BJ (cell line): ENCODE measurements around the gene LRIG1. TPM values are rescaled to one million over a fixed set of nuclear protein-coding genes. Genes with fewer than 3 reads are reported as not detected.

Experiments
- CTCF ChIA-PET: fragments of 350-600 bp; formaldehyde crosslinking; extraction: SDS; loops from one replicate; lab custom pipeline; 2021; ENCODE audit warnings: antibody characterized with exemption, inconsistent platforms; lab: Yijun Ruan, JAX
- POLR2A ChIA-PET: fragments of 300-600 bp; sonication (Branson Sonifier 250); formaldehyde crosslinking; extraction: SDS; loops from one replicate; lab custom pipeline; 2021; ENCODE audit warnings: antibody characterized with exemption; lab: Charles Lee
- DNase-seq: peaks from one replicate; pipeline ENCODE4 v3.0.0-alpha.2; 2011; ENCODE audit warnings: low read depth
- H3K27me3 ChIP-seq: 2 replicates; pipeline ENCODE4 v1.6.0; 2011; ENCODE audit warnings: low read length; ENCODE audit not compliant: control insufficient read depth, insufficient read depth
- H3K36me3 ChIP-seq: 2 replicates; pipeline ENCODE4 v1.5.1; 2011; ENCODE audit warnings: low read length; ENCODE audit not compliant: control insufficient read depth, insufficient read depth
- H3K4me3 ChIP-seq: 2 replicates; pipeline ENCODE4 v1.5.1; 2011; ENCODE audit warnings: low read depth, mild to moderate bottlenecking, control low read depth, low read length
- polyA plus RNA-seq: library from polyadenylated mRNA; depleted of rRNA; stranded (reverse); fragments of >200 nt; gene quantifications from 2 replicates; pipeline ENCODE4 v1.2.3, GENCODE V29; 2011
- TF ChIP-seq, protein P1 (sequence below): IDR thresholded peaks from 2 replicates; pipeline ENCODE4 v1.5.1; 2011; ENCODE audit warnings: low read depth, mild to moderate bottlenecking, control low read depth, inconsistent platforms, low read length, moderate library complexity; ENCODE audit not compliant: insufficient read depth

LRIG1 gene
- polyA plus RNA-seq, 1 experiment = 13.0 TPM

DNA sequence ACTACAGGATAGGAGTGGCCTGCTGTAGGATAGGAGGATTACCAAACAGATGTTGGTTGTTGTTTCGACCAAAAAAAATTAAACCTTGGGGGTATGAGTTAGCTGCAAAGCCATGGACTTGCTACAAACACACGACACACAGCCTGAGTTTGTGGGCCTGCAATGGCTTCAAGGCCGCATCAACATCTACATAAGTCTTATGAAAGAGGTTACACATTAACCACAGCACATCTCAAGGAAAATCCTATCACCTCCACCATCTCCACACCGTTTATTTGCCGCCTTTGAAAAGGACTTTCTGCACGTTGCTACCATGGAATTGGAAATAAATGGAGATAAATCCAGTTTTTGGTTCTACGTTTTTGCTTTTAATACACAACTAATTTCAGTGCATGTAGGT lies 23.0 kb downstream of the LRIG1 start:
- POLR2A ChIA-PET = no interaction called here

DNA sequence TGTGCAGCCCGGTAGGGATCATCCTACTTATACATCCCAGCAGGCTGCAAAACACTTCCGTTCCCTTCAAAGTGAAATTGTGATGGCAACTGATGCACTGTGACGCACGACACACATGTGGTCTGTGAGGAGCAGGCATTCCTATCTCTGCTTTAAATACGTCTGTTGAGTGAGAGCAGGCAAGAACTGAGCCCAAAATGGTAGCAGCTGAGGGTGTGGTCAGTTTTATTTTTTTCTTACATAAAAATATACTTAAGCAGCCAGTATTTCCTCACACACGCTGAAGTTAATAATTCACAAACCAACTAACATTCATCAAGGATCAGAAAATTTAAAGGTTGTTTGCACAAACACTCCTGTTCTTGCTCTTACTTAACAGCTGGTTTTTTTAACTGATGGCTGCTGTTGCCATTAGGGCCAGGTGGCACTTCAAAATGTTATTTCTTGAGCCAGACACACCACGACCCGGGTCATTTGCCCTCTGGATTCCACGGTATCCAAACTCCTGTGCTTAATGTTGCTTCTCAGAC lies 23.9 kb downstream of the LRIG1 start:
- TF ChIP-seq, protein P1, sequence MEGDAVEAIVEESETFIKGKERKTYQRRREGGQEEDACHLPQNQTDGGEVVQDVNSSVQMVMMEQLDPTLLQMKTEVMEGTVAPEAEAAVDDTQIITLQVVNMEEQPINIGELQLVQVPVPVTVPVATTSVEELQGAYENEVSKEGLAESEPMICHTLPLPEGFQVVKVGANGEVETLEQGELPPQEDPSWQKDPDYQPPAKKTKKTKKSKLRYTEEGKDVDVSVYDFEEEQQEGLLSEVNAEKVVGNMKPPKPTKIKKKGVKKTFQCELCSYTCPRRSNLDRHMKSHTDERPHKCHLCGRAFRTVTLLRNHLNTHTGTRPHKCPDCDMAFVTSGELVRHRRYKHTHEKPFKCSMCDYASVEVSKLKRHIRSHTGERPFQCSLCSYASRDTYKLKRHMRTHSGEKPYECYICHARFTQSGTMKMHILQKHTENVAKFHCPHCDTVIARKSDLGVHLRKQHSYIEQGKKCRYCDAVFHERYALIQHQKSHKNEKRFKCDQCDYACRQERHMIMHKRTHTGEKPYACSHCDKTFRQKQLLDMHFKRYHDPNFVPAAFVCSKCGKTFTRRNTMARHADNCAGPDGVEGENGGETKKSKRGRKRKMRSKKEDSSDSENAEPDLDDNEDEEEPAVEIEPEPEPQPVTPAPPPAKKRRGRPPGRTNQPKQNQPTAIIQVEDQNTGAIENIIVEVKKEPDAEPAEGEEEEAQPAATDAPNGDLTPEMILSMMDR = no peak
- Histone ChIP-seq H3K27me3 (0 out of 2 replicates have a peak, but pooled peaks cover 1% of the 10 kb centered on the region), H3K36me3 (no peaks in the 10 kb centered on the region), H3K4me3 (no peak overlapping the region)
- no peak for DNase-seq
- CTCF ChIA-PET = no interaction called here
- POLR2A ChIA-PET = no interaction called here

More for the DNA sequence above, 23.0 kb downstream of the LRIG1 start:
- TF ChIP-seq, protein P1 = no peak
- Histone ChIP-seq H3K36me3 (no peaks in the 10 kb centered on the region), H3K27me3 (0 out of 2 replicates have a peak, but pooled peaks cover 1% of the 10 kb centered on the region), H3K4me3 (no peak overlapping the region)
- no peak for DNase-seq
- CTCF ChIA-PET = interaction anchor here (2.3 kb wide), 1 partner anchor 70 kb away, joined by 7 read pairs; no protein-coding TSS in a partner anchor

DNA sequence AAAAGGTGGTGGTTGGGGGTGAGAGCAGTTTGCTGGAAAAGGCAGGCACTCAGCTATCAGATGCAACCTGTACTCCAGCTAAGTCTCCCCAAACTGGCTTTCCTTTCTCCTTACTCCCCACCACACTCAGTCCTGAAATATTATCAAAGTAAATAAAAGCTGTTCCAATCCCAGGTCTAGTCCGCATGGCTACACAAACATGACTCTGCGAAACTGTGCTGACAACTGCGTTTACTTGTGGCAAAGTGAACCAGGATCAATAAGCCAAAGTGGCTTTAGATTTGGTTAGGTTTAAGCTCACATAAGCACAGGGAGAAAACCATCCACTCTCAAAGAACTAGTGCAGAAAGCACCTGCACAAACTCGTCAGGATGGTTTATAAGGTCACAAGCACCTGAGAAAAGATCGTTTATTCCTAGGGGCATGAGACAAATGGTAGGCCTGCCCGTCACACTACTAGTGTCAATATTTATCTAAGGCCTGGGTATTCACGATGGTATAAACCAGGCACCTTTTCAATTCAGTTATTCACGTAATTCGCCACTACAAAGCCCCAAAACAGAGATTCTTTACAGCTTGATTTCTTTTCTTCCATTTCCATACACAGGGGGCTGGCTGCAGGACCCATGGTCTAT lies 25.3 kb downstream of the LRIG1 start:
- no peak for DNase-seq
- TF ChIP-seq, protein P1 = no peak
- Histone ChIP-seq H3K36me3 (no peaks in the 10 kb centered on the region), H3K4me3 (no peak overlapping the region), H3K27me3 (0 out of 2 replicates have a peak, but pooled peaks cover 1% of the 10 kb centered on the region)
- ChIA-PET POLR2A (no interaction called here), CTCF (interaction anchor here (1.5 kb wide), 1 partner anchor 68 kb away, joined by 3 read pairs; no protein-coding TSS in a partner anchor)

DNA sequence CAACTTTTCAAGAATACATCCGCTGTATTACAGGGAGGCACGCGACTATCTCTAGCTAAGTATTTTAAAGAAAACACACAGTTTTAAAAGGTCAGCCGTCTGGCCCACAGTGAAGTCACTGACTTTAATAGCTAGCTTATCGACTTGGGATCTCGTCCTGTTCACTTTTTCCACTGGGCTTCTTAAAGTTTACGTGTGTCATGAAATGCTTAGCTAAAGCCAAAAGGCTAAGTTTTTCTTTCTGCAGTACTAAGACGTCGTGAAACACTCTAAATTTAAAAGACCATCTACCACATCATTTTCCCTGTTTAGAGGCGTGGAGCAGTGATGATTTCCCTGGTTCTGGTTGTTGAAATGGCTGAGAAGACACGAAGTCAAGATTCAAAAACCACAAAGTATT lies 27.1 kb downstream of the LRIG1 start:
- ChIA-PET CTCF (interaction anchor here (0.8 to 1.8 kb wide), 4 partner anchors 12 to 66 kb away, joined by 3 to 7 read pairs (median 4); no protein-coding TSS in a partner anchor), POLR2A (interaction anchor here (0.6 kb wide), 1 partner anchor 1123 kb away, joined by 3 read pairs; no protein-coding TSS in a partner anchor)
- Histone ChIP-seq H3K36me3 (no peaks in the 10 kb centered on the region), H3K27me3 (0 out of 2 replicates have a peak, but pooled peaks cover 1% of the 10 kb centered on the region), H3K4me3 (no peak overlapping the region)
- TF ChIP-seq, protein P1 = no peak
- peak; percentile 86 for DNase-seq

DNA sequence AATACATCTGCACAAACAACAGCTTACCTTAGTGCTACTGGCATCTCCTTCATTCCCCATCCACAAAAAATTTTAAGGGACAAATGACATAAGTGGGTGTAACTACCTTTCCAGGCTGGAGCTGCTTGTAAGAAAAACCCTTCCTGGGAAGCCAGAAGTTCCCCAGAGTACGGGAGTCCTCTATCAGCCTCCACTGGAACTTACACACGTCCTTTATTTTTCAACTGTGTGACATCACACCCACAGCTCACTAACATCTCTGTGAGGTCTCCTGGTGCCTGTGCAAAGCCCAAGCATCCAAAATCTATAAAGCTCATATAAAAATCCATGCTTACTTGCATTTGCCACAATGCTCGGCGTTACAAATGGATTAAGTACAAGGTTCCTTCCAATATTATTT lies 27.6 kb downstream of the LRIG1 start:
- POLR2A ChIA-PET = no interaction called here
- no peaks in the 10 kb centered on the region for H3K36me3 ChIP-seq
- TF ChIP-seq, protein P1 = no peak
- CTCF ChIA-PET = interaction anchor here (0.8 to 1.8 kb wide), 4 partner anchors 12 to 65 kb away, joined by 3 to 7 read pairs (median 4); no protein-coding TSS in a partner anchor
- H3K27me3 ChIP-seq = 0 out of 2 replicates have a peak, but pooled peaks cover 1% of the 10 kb centered on the region
- H3K4me3 ChIP-seq = no peak overlapping the region
- no peak for DNase-seq
